SK-N-SH (cell line): ENCODE measurements around the gene FBXO17. TPM values are rescaled to one million over a fixed set of nuclear protein-coding genes. Genes with fewer than 3 reads are reported as not detected.

Source experiments
- CTCF ChIA-PET: fragments of 300-600, 350-600 bp; formaldehyde crosslinking; extraction: SDS; loops from one replicate; lab custom pipeline; 2021; lab: Yijun Ruan, JAX
- POLR2A ChIA-PET: fragments of 350-600 bp; sonication (Branson Sonifier 250); formaldehyde crosslinking; extraction: SDS; loops from one replicate; lab custom pipeline; 2020; ENCODE audit warnings: antibody characterized with exemption, inconsistent platforms; lab: Yijun Ruan, JAX
- DNase-seq: peaks from one replicate; pipeline ENCODE4 v3.0.0; 2012
- H2AFZ ChIP-seq: fragments of 200-600 bp; sonication (generic); 2 replicates; pipeline ENCODE4 v1.8.1; 2016; ENCODE audit warnings: antibody characterized with exemption, mild to moderate bottlenecking, low read depth
- H3F3A ChIP-seq: fragments of 200-600 bp; sonication (generic); replicated peaks from 2 replicates; pipeline ENCODE3; 2016; ENCODE audit warnings: antibody characterized with exemption, mild to moderate bottlenecking; ENCODE audit not compliant: insufficient read depth
- H3K27ac ChIP-seq, 2 experiments: fragments of 200-500 bp in 1 of 2; fragments of 200-600 bp in 1 of 2; sonication (Bioruptor generic) in 1 of 2; sonication (generic), shearing (Covaris generic) in 1 of 2; 2 replicates each; pipeline versions ENCODE4 v1.5.1 to v1.6.1; 2014 to 2016; ENCODE audit warnings: low read depth in 2 of 2, inconsistent platforms in 1 of 2, low read length in 1 of 2, mild to moderate bottlenecking in 1 of 2, mixed read lengths in 1 of 2
- H3K27me3 ChIP-seq: fragments of 200-600 bp; sonication (generic), shearing (Covaris generic); 2 replicates; pipeline ENCODE4 v1.6.1; 2016; ENCODE audit warnings: mixed run types; ENCODE audit not compliant: insufficient read depth
- H3K36me3 ChIP-seq, 2 experiments: fragments of 200-500 bp in 1 of 2; fragments of 200-600 bp in 1 of 2; sonication (Bioruptor generic) in 1 of 2; sonication (generic) in 1 of 2; replicated peaks in 1 of 2; 2 replicates each; pipeline versions ENCODE3 to v1.5.1; 2014 to 2016; ENCODE audit warnings: low read length in 1 of 2, mild to moderate bottlenecking in 1 of 2; ENCODE audit not compliant: insufficient read depth in 2 of 2, control insufficient read depth in 1 of 2
- H3K4me1 ChIP-seq, 2 experiments: fragments of 200-500 bp in 1 of 2; fragments of 200-600 bp in 1 of 2; sonication (Bioruptor generic) in 1 of 2; sonication (generic), shearing (Covaris generic) in 1 of 2; 2 replicates each; pipeline versions ENCODE4 v1.5.1 to v1.6.1; 2014 to 2016; ENCODE audit warnings: low read depth in 1 of 2, low read length in 1 of 2, mixed run types in 1 of 2; ENCODE audit not compliant: insufficient read depth in 2 of 2, control insufficient read depth in 1 of 2
- H3K4me2 ChIP-seq: fragments of 200-600 bp; sonication (generic), shearing (Covaris generic); 2 replicates; pipeline ENCODE4 v1.6.1; 2017; ENCODE audit warnings: mixed run types
- H3K4me3 ChIP-seq, 2 experiments: fragments of 200-500 bp in 1 of 2; fragments of 200-600 bp in 1 of 2; sonication (Bioruptor generic) in 1 of 2; sonication (generic), shearing (Covaris generic) in 1 of 2; 2 replicates each; pipeline versions ENCODE4 v1.5.1 to v1.8.1; 2014 to 2016; ENCODE audit warnings: low read depth in 2 of 2, inconsistent platforms in 1 of 2, low read length in 1 of 2, mild to moderate bottlenecking in 1 of 2, mixed read lengths in 1 of 2, moderate library complexity in 1 of 2
- H3K79me2 ChIP-seq: fragments of 200-600 bp; sonication (generic); 2 replicates; pipeline ENCODE4 v1.8.1; 2017; ENCODE audit warnings: mild to moderate bottlenecking; ENCODE audit not compliant: insufficient read depth
- H3K9ac ChIP-seq: fragments of 200-600 bp; sonication (generic); 2 replicates; pipeline ENCODE4 v1.6.1; 2017; ENCODE audit warnings: mixed run types
- H3K9me2 ChIP-seq: fragments of 200-600 bp; sonication (generic); 2 replicates; pipeline ENCODE4 v1.6.1; 2017; ENCODE audit warnings: mixed run types
- H3K9me3 ChIP-seq: fragments of 200-600 bp; sonication (generic); 2 replicates; pipeline ENCODE4 v1.6.1; 2017; ENCODE audit warnings: mixed run types, mild to moderate bottlenecking, moderate library complexity
- H4K20me1 ChIP-seq: fragments of 200-600 bp; sonication (generic); 2 replicates; pipeline ENCODE4 v1.6.1; 2017; ENCODE audit warnings: mild to moderate bottlenecking, mixed run types; ENCODE audit not compliant: insufficient read depth
- CHD2 ChIP-seq: fragments of 150-350 bp; IDR thresholded peaks from 2 replicates; pipeline ENCODE4 v1.6.1; 2018; ENCODE audit warnings: low read length; ENCODE audit not compliant: partially characterized antibody
- ELF1 ChIP-seq: IDR thresholded peaks from 2 replicates; pipeline ENCODE4 v1.4.0; 2012
- FOXJ3 ChIP-seq: sonication (generic); formaldehyde crosslinking; IDR thresholded peaks from 2 replicates; pipeline ENCODE4 v1.5.1; 2020; ENCODE audit warnings: mild to moderate bottlenecking, missing genetic modification reagents
- GABPA ChIP-seq: IDR thresholded peaks from 2 replicates; pipeline ENCODE4 v1.4.0; 2012; ENCODE audit warnings: low read depth, mild to moderate bottlenecking
- GATA2 ChIP-seq: sonication (generic); formaldehyde crosslinking; IDR thresholded peaks from 2 replicates; pipeline ENCODE4 v1.5.0; 2020; ENCODE audit warnings: mild to moderate bottlenecking, missing genetic modification reagents
- NRF1 ChIP-seq: IDR thresholded peaks from 2 replicates; pipeline ENCODE4 v1.6.1; 2012; ENCODE audit warnings: low read depth, mild to moderate bottlenecking, low read length
- POLR2AphosphoS5 ChIP-seq: IDR thresholded peaks from 2 replicates; pipeline ENCODE4 v1.6.1; 2012; ENCODE audit warnings: low read depth, low read length
- RCOR1 ChIP-seq: fragments of 150-350 bp; IDR thresholded peaks from 2 replicates; pipeline ENCODE4 v1.6.1; 2017; ENCODE audit warnings: antibody characterized with exemption, low read length
- RFX5 ChIP-seq: IDR thresholded peaks from 2 replicates; pipeline ENCODE4 v1.6.1; 2012; ENCODE audit warnings: mild to moderate bottlenecking, improper control_type of control experiment, low read length
- SIN3A ChIP-seq: IDR thresholded peaks from 2 replicates; pipeline ENCODE4 v1.6.1; 2012; ENCODE audit warnings: low read depth, mild to moderate bottlenecking, low read length, moderate library complexity, borderline replicate concordance
- SMC3 ChIP-seq: IDR thresholded peaks from 2 replicates; pipeline ENCODE4 v1.6.1; 2012; ENCODE audit warnings: low read depth, low read length, improper control_type of control experiment
- TAF1 ChIP-seq: IDR thresholded peaks from 2 replicates; pipeline ENCODE4 v1.6.1; 2012; ENCODE audit warnings: low read depth, mild to moderate bottlenecking, low read length, moderate library complexity, borderline replicate concordance
- TCF12 ChIP-seq: IDR thresholded peaks from 2 replicates; pipeline ENCODE4 v1.4.0; 2012
- TEAD4 ChIP-seq: IDR thresholded peaks from 2 replicates; pipeline ENCODE4 v1.4.0; 2012; ENCODE audit warnings: mild to moderate bottlenecking, borderline replicate concordance; ENCODE audit not compliant: insufficient read depth
- YY1 ChIP-seq: IDR thresholded peaks from 2 replicates; pipeline ENCODE4 v1.4.0; 2012; ENCODE audit warnings: low read depth, mild to moderate bottlenecking
- WGBS: methylation state at CpG from one replicate; pipeline ENCODE4 v1.1.6; 2017; ENCODE audit warnings: low lambda C conversion rate; 5-methylcytosine and 5-hydroxymethylcytosine counted together
- polyA plus RNA-seq, 3 experiments: library from polyadenylated mRNA; depleted of rRNA; stranded (reverse); fragments of >200 nt; gene quantifications; 2 replicates each; pipeline ENCODE4 v1.2.3, GENCODE V29; 2012
- TF ChIP-seq, protein P1 (sequence below): fragments of 150-350 bp; IDR thresholded peaks from 2 replicates; pipeline ENCODE4 v1.6.1; 2016; ENCODE audit warnings: mild to moderate bottlenecking, low read depth, low read length
- TF ChIP-seq, protein P2 (sequence below): IDR thresholded peaks from 2 replicates; pipeline ENCODE4; 2012
- TF ChIP-seq, protein P3 (sequence below): IDR thresholded peaks from 2 replicates; pipeline ENCODE4 v1.4.0; 2012; ENCODE audit warnings: low read depth

FBXO17 gene
- polyA plus RNA-seq, 1 of the 3 experiments (the other 2 are of a cell fraction): 40.7 TPM

DNA sequence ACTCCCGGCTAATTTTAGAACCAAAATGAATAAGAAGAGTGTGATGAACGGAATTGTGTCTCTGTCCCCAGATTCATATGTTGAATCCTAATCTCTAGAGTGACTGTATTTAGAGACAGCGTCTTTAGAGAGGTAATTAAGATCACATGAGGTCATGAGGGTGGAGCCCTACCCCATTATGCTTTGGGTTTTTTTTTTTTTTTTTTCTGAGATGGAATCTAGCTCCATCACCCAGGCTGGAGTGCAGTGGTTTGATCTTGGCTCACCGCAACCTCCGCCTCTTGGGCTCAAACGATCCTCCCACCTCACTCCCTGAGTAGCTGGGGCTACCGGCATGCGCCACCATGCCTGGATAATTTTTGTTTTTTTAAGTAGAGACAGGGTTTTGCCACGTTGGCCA is 28.9 kb upstream of the FBXO17 start:
- WGBS: 72% methylated on average over 9 of the region's 9 CpGs
- H3F3A ChIP-seq: no peaks in the 10 kb centered on the region
- CTCF ChIA-PET: no interaction called here

DNA sequence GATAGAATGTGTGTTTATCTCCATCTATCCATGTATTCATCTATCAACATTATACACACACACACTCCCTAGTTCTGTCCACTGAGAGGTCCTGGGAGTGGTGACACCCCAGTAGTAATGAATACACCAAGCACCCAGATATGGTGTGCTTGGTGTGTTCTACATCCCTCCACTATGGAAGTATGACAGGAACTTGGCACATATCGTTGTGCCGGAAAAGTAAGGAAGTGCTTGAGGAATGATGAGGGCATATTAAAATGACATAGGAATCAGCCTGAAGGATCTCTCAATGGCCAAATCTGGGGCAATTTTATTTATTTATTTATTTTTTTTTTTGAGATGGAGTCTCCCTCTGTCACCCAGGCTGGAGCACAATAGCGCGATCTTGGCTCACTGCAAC is 28.3 kb upstream of the FBXO17 start:
- no peak for TF ChIP-seq TCF12
- no peak for TF ChIP-seq YY1
- TF ChIP-seq, protein P1, sequence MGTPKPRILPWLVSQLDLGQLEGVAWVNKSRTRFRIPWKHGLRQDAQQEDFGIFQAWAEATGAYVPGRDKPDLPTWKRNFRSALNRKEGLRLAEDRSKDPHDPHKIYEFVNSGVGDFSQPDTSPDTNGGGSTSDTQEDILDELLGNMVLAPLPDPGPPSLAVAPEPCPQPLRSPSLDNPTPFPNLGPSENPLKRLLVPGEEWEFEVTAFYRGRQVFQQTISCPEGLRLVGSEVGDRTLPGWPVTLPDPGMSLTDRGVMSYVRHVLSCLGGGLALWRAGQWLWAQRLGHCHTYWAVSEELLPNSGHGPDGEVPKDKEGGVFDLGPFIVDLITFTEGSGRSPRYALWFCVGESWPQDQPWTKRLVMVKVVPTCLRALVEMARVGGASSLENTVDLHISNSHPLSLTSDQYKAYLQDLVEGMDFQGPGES: no peak
- TF ChIP-seq CHD2: no peak
- TF ChIP-seq SIN3A: no peak
- TF ChIP-seq ELF1: no peak
- no peak for TF ChIP-seq GABPA
- no peak for TF ChIP-seq SMC3
- TF ChIP-seq FOXJ3: no peak
- no peak for TF ChIP-seq RFX5
- TF ChIP-seq NRF1: no peak
- WGBS: 96% methylated on average over 4 of the region's 4 CpGs
- Histone ChIP-seq H3K4me2 (no peak overlapping the region), H3K4me1 (no peaks in the 10 kb centered on the region; a peak in 1 of 4 replicates), H3F3A (no peaks in the 10 kb centered on the region), H2AFZ (no peak overlapping the region), H3K9me2 (no peaks in the 10 kb centered on the region), H3K9me3 (no peaks in the 10 kb centered on the region), H3K4me3 (no peak overlapping the region), H3K79me2 (no peaks in the 10 kb centered on the region), H3K36me3 (no peaks in the 10 kb centered on the region), H3K9ac (no peak overlapping the region), H4K20me1 (no peaks in the 10 kb centered on the region), H3K27ac (no peak overlapping the region), H3K27me3 (no peaks in the 10 kb centered on the region)
- POLR2A ChIA-PET: no interaction called here
- DNase-seq: no peak
- CTCF ChIA-PET: no interaction called here

More for the DNA sequence above, 28.9 kb upstream of the FBXO17 start:
- Histone ChIP-seq H3K4me3 (no peak overlapping the region), H3K9me2 (no peaks in the 10 kb centered on the region), H3K27ac (no peak overlapping the region), H2AFZ (no peak overlapping the region), H3K4me1 (no peaks in the 10 kb centered on the region; a peak in 1 of 4 replicates), H3K36me3 (no peaks in the 10 kb centered on the region), H4K20me1 (no peaks in the 10 kb centered on the region), H3K79me2 (no peaks in the 10 kb centered on the region), H3K9ac (no peak overlapping the region), H3K9me3 (no peaks in the 10 kb centered on the region), H3K4me2 (no peak overlapping the region), H3K27me3 (no peaks in the 10 kb centered on the region)
- DNase-seq: no peak
- POLR2A ChIA-PET: no interaction called here
- TF ChIP-seq, protein P2, sequence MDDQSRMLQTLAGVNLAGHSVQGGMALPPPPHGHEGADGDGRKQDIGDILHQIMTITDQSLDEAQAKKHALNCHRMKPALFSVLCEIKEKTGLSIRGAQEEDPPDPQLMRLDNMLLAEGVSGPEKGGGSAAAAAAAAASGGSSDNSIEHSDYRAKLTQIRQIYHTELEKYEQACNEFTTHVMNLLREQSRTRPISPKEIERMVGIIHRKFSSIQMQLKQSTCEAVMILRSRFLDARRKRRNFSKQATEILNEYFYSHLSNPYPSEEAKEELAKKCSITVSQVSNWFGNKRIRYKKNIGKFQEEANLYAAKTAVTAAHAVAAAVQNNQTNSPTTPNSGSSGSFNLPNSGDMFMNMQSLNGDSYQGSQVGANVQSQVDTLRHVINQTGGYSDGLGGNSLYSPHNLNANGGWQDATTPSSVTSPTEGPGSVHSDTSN: no peak
- TF ChIP-seq YY1: no peak
- no peak for TF ChIP-seq POLR2AphosphoS5
- TF ChIP-seq RCOR1: no peak
- TF ChIP-seq, protein P3, sequence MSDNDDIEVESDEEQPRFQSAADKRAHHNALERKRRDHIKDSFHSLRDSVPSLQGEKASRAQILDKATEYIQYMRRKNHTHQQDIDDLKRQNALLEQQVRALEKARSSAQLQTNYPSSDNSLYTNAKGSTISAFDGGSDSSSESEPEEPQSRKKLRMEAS: no peak
- TF ChIP-seq GATA2 (CRISPR knock-in tag): no peak
- TF ChIP-seq TEAD4: no peak
- no peak for TF ChIP-seq SIN3A
- no peak for TF ChIP-seq RFX5
- TF ChIP-seq TAF1: no peak
- TF ChIP-seq FOXJ3: no peak
